Activated T-cell treated with anti-CD3 and anti-CD28 coated beads, Interleukin-2, amount 50 U/mL, for 24 hours (primary cell): ENCODE data around the gene PDE11A.

ENCODE experiments used
- DNase-seq: peaks from one replicate; pipeline ENCODE4 v3.0.0-alpha.2; 2020
- H3K27ac Mint-ChIP-seq: 2 replicates; pipeline ENCODE4 v1.8.0; 2020; ENCODE audit warnings: mild to moderate bottlenecking, mixed read lengths
- H3K27me3 Mint-ChIP-seq: 2 replicates; pipeline ENCODE4 v1.8.0; 2020; ENCODE audit warnings: mixed read lengths
- H3K36me3 Mint-ChIP-seq: 2 replicates; pipeline ENCODE4 v1.8.0; 2020; ENCODE audit warnings: low read depth, mixed read lengths
- H3K4me1 Mint-ChIP-seq: 2 replicates; pipeline ENCODE4 v1.8.0; 2020; ENCODE audit warnings: low read depth, mixed read lengths
- H3K4me3 Mint-ChIP-seq: 2 replicates; pipeline ENCODE4 v1.8.0; 2020; ENCODE audit warnings: mild to moderate bottlenecking, moderate library complexity, mixed read lengths
- H3K9me3 Mint-ChIP-seq: 2 replicates; pipeline ENCODE4 v1.8.0; 2020; ENCODE audit warnings: mixed read lengths

Gene PDE11A

GRCh38 chr2:177759443-177759842 is 313.1 kb downstream of the PDE11A start:
- no peak for DNase-seq
- peaks cover 40% of the 10 kb centered on the region for H3K27me3 Mint-ChIP-seq
- no peaks in the 10 kb centered on the region for H3K36me3 Mint-ChIP-seq
- no peak overlapping the region for H3K27ac Mint-ChIP-seq
- no peak overlapping the region for H3K4me3 Mint-ChIP-seq
- no peaks in the 10 kb centered on the region for H3K9me3 Mint-ChIP-seq
- H3K4me1 Mint-ChIP-seq = peaks cover 3% of the 10 kb centered on the region

DNA sequence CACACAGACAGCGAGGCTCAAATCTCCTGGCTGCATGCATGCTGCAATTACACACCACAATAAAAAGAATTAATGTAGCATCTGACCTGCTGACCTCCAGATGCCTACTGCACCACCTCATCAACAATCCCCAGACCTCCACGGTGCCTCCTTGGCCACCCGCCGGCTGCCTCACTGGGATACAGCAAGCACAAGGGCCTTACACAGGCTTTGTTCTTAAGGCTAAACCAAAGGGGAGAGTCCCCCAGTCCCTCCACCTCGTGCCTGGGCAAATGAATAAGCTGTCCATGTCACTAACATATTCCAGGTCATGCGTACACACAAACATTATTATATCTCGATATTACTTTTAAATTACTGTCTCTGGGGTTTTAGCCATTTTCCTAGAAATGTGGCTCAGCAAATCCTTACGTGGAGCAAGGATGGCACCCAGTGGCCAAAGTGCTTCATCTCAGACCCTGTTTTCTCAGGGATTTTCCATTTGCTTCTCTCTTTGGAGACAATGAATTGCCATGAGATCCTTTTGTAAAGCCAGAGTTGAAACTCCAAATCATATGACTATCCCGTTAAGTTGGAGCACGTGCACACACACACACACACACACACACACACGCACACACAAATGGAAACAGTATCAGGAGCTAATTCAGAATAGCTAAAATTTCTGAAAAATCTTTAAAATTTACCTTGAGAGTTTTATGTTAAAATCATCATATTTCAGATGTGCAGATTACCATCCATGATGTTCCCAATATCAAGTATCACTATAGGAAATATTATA is 313.8 kb downstream of the PDE11A start:
- Mint-ChIP-seq H3K4me1 (peaks cover 3% of the 10 kb centered on the region), H3K27me3 (peaks cover 40% of the 10 kb centered on the region), H3K9me3 (no peaks in the 10 kb centered on the region), H3K27ac (no peak overlapping the region), H3K4me3 (no peak overlapping the region), H3K36me3 (no peaks in the 10 kb centered on the region)
- no peak for DNase-seq

GRCh38 chr2:177756336-177756735 is 316.2 kb downstream of the PDE11A start:
- Mint-ChIP-seq H3K4me3 (no peak overlapping the region), H3K27me3 (peaks cover 25% of the 10 kb centered on the region), H3K27ac (no peak overlapping the region), H3K36me3 (no peaks in the 10 kb centered on the region), H3K9me3 (no peaks in the 10 kb centered on the region), H3K4me1 (no peaks in the 10 kb centered on the region)
- DNase-seq = no peak

- Mint-ChIP-seq H3K36me3 (no peaks in the 10 kb centered on the region), H3K4me3 (no peak overlapping the region), H3K27ac (no peak overlapping the region), H3K27me3 (peaks cover 20% of the 10 kb centered on the region), H3K4me1 (no peaks in the 10 kb centered on the region), H3K9me3 (no peaks in the 10 kb centered on the region)
- DNase-seq = no peak
These were observed 318.1 kb downstream of the PDE11A start for GRCh38 chr2:177754492-177754873.

DNA sequence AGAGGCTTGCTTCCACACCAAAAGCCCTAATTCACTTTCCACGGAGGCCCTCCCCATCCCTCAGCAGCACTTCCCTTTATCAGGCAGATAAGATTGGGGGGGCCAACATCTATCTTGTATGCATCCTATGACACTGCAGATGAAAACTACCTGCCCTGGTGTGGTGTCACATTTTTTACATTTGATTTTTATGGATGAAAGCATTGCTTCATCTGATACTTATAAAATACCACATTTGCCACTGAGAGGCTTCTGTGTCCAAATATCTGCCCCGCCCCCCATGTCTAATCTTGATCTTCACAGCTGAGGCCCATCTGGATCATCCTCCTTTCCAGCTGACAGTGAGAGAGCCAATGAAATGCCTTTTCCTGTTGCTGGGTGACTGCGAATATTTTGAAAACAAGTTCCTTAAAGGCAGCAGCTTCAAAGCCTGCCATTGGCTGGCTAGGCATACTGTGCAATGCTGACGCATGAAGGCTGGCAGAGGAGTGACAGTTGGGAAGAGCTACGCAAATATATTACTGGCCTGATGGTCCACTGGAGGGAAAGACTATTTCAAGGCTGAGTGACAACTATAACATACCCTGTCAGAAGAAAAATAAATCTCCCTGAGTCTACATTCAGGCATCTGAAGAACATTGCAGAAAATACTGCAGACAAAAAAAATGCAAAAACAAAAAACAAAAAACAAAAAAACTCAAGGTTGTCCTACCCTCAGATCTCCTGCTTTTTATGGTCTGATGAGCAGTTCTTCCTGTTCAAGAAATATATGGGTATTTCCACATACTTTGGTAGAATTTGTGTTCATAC is 318.7 kb downstream of the PDE11A start:
- H3K4me3 Mint-ChIP-seq = no peak overlapping the region
- no peak overlapping the region for H3K27ac Mint-ChIP-seq
- H3K4me1 Mint-ChIP-seq = no peaks in the 10 kb centered on the region
- no peaks in the 10 kb centered on the region for H3K9me3 Mint-ChIP-seq
- no peaks in the 10 kb centered on the region for H3K36me3 Mint-ChIP-seq
- no peak for DNase-seq
- H3K27me3 Mint-ChIP-seq = peaks cover 16% of the 10 kb centered on the region

- Mint-ChIP-seq H3K4me3 (no peak overlapping the region), H3K27ac (no peak overlapping the region), H3K4me1 (no peaks in the 10 kb centered on the region), H3K27me3 (no peaks in the 10 kb centered on the region), H3K36me3 (no peaks in the 10 kb centered on the region), H3K9me3 (no peaks in the 10 kb centered on the region)
- no peak for DNase-seq
These were observed 324.2 kb downstream of the PDE11A start for GRCh38 chr2:177748360-177748759.

GRCh38 chr2:177747384-177747783 is 325.2 kb downstream of the PDE11A start:
- no peak for DNase-seq
- H3K27ac Mint-ChIP-seq = no peak overlapping the region
- H3K4me3 Mint-ChIP-seq = no peak overlapping the region
- H3K27me3 Mint-ChIP-seq = no peaks in the 10 kb centered on the region
- no peaks in the 10 kb centered on the region for H3K9me3 Mint-ChIP-seq
- no peaks in the 10 kb centered on the region for H3K36me3 Mint-ChIP-seq
- H3K4me1 Mint-ChIP-seq = no peaks in the 10 kb centered on the region

GRCh38 chr2:177746358-177746757 is 326.2 kb downstream of the PDE11A start:
- Mint-ChIP-seq H3K4me3 (no peak overlapping the region), H3K9me3 (no peaks in the 10 kb centered on the region), H3K4me1 (no peaks in the 10 kb centered on the region), H3K36me3 (no peaks in the 10 kb centered on the region), H3K27ac (no peak overlapping the region), H3K27me3 (no peaks in the 10 kb centered on the region)
- no peak for DNase-seq

- Mint-ChIP-seq H3K27ac (no peak overlapping the region), H3K36me3 (no peaks in the 10 kb centered on the region), H3K27me3 (no peaks in the 10 kb centered on the region), H3K4me1 (no peaks in the 10 kb centered on the region), H3K4me3 (no peak overlapping the region), H3K9me3 (no peaks in the 10 kb centered on the region)
- DNase-seq = no peak
These were observed 327.0 kb downstream of the PDE11A start for GRCh38 chr2:177745531-177745930.

DNA sequence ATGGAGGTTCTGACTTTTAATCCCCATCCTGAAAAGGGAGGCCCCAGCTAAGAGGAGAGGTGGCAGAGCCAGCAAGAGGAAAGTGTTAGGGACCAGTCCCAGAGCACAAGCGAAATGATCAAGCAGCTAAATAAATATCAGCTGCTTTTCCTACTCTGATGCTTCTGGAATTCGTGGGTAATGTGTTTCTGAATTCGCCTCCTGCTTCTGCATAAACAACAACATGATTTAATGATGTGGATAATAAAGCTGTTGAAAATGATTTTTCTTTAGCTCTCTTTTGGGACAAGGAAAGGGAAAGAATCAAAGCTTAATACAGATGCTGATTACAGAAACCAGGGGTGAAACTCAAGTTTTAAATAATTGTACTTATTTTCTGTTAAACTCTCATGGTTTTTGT is 329.7 kb downstream of the PDE11A start:
- no peaks in the 10 kb centered on the region for H3K4me1 Mint-ChIP-seq
- H3K27ac Mint-ChIP-seq = no peak overlapping the region
- no peaks in the 10 kb centered on the region for H3K27me3 Mint-ChIP-seq

GRCh38 chr2:177741866-177742265 is 330.7 kb downstream of the PDE11A start:
- H3K27me3 Mint-ChIP-seq = no peaks in the 10 kb centered on the region
- no peak overlapping the region for H3K27ac Mint-ChIP-seq
- H3K4me3 Mint-ChIP-seq = no peak overlapping the region
- DNase-seq = no peak
- no peaks in the 10 kb centered on the region for H3K36me3 Mint-ChIP-seq
- H3K4me1 Mint-ChIP-seq = no peaks in the 10 kb centered on the region
- H3K9me3 Mint-ChIP-seq = no peaks in the 10 kb centered on the region

More for the DNA sequence above, 329.7 kb downstream of the PDE11A start:
- H3K4me3 Mint-ChIP-seq = no peak overlapping the region
- no peak for DNase-seq
- no peaks in the 10 kb centered on the region for H3K9me3 Mint-ChIP-seq
- no peaks in the 10 kb centered on the region for H3K36me3 Mint-ChIP-seq

DNA sequence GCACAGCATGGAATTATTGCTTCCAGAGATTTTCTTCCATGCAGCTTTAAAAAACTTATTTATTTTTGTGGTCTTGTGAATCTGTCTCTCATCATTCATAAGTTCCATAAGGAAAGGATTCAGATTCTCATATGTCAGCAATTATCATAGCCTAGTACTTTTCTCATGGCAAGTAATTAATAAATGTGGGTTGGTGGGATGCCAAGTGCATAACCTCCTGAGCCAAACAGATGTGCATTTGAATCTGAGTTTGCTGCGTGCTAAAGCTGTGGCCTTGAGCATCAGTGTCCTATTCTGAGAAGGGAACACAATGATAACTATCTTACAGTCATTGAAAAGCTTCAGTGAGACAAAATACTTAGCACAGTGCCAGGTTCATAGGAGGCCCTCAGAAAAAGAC is 331.9 kb downstream of the PDE11A start:
- H3K36me3 Mint-ChIP-seq = no peaks in the 10 kb centered on the region
- H3K27ac Mint-ChIP-seq = no peak overlapping the region
- no peak overlapping the region for H3K4me3 Mint-ChIP-seq
- H3K27me3 Mint-ChIP-seq = peaks cover 3% of the 10 kb centered on the region
- no peaks in the 10 kb centered on the region for H3K4me1 Mint-ChIP-seq
- no peak for DNase-seq
- H3K9me3 Mint-ChIP-seq = no peaks in the 10 kb centered on the region

DNA sequence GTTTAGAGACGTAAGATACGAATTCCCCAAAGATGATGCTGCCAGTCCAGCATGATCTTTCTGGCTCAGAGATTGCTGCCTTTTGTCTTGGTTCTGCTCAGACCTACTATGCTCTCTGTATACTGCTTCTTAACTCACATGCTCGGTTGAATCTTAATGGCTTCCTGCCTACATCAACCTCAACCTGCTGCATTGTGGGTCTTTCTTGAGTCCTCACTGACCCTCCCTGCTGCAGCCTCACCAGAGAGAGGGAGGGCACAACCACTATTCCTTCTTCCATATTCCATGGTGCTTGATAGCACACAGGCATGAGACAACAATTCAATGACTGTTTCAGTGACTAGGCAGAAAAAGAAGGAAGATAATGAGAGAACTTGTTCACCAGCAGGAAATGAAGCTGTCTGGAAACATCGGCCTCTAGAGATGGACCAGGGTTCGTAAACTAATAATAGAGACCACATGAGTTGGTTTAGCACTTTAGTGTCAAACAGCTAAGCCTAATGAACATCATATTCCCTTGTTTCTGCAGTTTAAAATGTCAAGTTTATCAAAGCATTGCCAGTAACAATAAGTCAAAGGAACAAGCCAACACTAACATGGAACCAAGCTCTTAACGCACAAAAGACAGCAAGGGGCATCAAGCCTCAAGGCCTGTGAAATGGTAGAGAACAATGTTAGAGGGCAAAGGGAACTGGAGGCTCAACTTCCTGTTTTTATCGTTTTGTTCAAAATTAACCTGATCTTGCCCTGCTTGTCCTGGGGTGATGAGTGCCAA is 333.9 kb downstream of the PDE11A start:
- DNase-seq = no peak
- H3K27ac Mint-ChIP-seq = no peak overlapping the region
- H3K36me3 Mint-ChIP-seq = no peaks in the 10 kb centered on the region
- H3K9me3 Mint-ChIP-seq = no peaks in the 10 kb centered on the region
- H3K27me3 Mint-ChIP-seq = peaks cover 8% of the 10 kb centered on the region
- no peak overlapping the region for H3K4me3 Mint-ChIP-seq
- H3K4me1 Mint-ChIP-seq = no peaks in the 10 kb centered on the region

DNA sequence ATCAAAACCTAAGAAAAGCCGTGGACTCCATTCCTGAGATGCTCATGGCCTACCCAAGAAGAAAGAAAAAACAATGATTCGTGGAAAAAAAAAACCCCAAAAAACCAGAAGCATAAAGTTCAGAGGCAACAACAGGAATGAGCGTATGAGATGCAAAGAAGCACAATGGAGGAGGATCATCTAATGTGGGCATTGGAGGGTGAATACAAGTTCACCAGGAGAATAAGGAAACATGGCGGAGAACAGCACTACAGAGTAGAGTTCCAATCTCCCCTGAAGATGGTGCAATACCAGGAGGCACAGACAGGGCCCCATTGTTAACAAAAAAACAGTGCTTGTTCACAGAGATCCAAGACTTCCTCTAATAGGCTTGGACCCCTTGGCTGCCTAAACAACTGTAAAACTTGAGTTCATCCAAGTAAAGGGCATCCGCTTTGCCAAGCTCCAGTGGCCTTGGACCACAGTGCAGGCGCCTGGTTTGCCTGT is 337.2 kb downstream of the PDE11A start:
- no peak for DNase-seq
- no peak overlapping the region for H3K27ac Mint-ChIP-seq
- H3K9me3 Mint-ChIP-seq = no peaks in the 10 kb centered on the region
- no peaks in the 10 kb centered on the region for H3K4me1 Mint-ChIP-seq
- peaks cover 14% of the 10 kb centered on the region for H3K27me3 Mint-ChIP-seq
- no peaks in the 10 kb centered on the region for H3K36me3 Mint-ChIP-seq
- no peak overlapping the region for H3K4me3 Mint-ChIP-seq
